ENCODE results near the gene RBMS1.
A peak's percentile ranks its signal among the peaks of the same experiment; 100 is the strongest.

Gene RBMS1

DNA sequence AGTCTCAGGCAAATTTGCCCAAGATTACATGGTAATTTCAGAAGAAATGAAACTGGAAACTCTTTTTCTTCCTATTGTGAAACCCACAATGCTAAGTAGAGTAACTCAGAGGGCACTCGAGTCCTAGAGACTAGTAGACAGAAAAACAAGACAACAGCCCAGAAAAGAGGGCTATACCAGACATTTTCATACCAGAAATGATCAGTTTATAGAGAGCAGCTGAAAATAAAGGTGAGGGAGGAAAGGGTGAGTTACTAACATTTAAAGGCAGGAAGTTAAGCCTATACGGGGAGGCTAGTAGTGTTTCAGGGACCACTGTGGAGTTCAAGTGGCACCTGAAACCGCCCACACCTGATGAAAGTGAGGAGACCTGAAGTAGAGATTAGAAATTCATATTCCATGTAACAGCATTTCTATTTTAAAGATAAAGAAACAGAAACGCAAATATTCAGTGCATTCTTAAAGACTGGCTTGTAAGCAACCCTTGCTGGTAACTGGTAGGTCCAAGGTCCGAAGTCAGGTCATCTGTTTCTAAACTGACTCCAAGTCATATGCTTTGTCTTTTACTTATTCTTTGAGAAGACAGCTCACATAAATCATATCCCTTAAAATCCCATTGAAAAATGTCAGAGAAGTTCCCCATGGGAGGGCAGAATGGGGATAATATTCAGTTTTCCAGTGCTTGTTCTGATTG is 148.4 kb downstream of the RBMS1 start:
- no peak for DNase-seq (ENCODE audit: low read depth, low spot score)
- H3K27ac ChIP-seq = no peak overlapping the region

DNA sequence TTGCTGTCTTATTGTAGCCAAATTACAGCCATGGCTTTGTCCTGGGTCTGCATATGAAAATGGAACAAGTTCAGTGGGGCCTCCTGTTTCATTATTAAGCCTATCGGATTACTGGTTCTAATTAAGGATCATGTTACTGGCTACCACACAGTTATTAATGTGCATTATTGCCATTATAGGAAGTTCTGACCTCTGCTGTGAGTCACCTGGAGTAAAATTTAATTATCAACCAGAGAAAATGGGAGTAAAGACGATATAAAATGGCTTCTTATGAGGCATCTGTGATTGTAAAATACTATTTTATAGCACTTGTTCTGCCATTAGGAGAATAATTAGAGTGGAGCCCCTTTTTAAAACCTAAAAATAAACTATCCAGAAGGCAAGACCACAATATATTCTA is 150.2 kb downstream of the RBMS1 start:
- H3K27ac ChIP-seq = no peak overlapping the region
- DNase-seq (ENCODE audit: low read depth, low spot score) = no peak

DNA sequence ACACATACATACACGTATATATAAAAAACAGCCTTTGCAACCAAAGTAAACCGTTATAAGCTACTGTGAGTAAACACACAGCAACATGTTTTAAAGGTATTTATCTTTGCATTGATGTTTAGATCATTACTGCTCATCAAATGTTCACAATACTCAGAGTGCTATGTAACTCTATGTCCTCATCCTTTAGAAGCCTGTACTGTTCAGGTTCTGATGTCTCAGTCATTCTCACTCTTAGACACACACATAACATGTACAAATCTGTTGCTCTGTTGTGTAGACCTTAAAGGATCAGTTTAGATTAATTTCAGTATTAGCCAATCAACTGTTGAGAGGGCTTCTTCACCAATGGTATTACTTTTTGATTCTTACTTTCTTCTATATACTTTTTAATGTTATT is 153.9 kb downstream of the RBMS1 start:
- H3K27ac ChIP-seq = no peak overlapping the region
- no peak for DNase-seq (ENCODE audit: low read depth, low spot score)

DNA sequence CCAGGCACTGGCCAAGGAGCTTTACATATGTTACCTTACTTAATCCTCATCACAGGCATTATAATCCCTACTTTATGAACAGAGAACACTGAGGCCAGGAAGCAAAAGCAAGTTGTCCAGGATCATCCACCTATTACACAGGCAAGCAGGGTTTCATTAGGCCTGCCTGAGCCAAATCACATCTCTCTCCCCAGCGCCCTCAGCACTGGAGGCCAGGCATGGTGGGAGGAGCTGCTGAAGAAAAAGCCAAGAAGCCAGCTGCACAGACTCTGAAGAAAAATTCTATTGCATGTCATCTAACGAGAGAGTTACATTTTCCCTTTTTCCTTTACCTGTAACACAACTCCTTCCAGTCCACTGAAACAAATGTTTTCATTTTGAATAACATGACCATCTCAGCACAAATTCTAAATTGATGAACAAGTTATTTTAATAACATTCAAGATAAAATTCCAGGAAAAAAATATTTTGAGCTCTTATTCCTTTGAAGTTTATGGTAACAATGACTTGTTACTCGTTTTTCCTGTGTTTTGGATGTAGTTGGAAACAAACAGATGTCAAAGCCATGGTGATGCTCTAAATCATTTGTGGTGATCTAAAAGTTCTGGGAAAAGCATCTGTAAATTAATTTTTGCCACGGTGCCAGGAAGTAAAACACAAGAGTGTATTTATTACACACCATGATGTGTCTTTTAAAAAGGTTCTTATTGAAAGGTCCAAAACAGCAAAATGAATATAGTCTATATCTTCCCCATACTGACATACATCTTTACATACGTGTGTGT is 154.5 kb downstream of the RBMS1 start:
- no peak for DNase-seq (ENCODE audit: low read depth, low spot score)
- no peak overlapping the region for H3K27ac ChIP-seq

DNA sequence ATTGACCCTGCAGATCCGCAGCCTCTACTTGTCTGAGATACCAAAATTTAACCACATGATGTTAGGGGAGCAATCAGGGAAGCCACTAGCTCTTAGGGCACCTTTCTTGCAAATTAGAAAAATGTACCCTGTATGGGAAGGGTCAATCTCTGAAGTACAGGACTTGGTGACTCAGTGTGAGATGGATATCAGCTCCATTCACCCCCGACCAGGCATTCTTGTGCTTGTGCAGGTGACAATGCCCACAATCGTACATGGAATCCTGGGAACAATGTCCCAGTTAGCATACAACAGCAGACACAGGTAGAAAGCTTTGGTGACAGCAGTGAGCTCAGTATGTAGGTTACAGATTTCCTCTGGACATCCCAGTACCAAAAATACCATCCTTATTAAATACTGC is 155.9 kb downstream of the RBMS1 start:
- no peak for DNase-seq (ENCODE audit: low read depth, low spot score)

DNA sequence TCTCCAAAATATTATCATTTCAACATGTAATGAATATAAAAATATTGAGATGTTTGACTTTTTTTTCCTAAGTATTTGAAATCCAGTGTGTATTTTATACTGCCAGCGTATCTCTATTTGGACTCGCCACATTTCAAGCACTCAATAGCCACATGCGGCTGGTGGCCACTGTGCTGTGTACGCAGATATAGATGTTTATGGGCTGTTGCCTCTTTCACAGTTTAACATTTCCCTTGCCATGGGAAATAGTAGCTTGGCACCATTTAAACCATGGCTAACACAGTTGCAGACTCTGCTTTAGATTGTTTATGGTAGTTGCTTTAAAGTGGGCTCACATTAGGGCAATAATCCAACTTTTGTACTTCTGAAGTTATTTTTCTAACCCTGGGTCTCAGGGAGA is 157.0 kb downstream of the RBMS1 start:
- H3K27ac ChIP-seq = no peak overlapping the region
- DNase-seq (ENCODE audit: low read depth, low spot score) = no peak

More for the DNA sequence above, 155.9 kb downstream of the RBMS1 start:
- no peak overlapping the region for H3K27ac ChIP-seq

DNA sequence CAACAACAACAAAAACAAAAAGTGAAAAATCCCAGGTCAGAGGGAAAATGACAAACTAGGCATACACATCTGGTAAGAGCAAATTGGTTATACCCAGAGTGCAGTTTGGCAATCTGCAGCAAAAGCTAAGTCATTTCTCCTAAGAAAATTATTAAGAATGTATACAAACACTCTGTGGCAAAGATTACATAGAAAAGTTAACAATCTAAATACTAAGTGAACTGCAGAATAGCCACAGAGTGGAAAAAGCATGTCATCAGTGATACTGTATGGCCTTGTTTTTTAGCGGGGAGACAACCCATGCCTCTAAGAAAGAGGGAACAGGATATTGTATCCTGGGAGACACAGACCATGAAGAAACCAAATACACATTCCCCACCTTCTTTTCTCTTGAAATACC is 157.5 kb downstream of the RBMS1 start:
- H3K27ac ChIP-seq = no peak overlapping the region
- no peak for DNase-seq (ENCODE audit: low read depth, low spot score)

DNA sequence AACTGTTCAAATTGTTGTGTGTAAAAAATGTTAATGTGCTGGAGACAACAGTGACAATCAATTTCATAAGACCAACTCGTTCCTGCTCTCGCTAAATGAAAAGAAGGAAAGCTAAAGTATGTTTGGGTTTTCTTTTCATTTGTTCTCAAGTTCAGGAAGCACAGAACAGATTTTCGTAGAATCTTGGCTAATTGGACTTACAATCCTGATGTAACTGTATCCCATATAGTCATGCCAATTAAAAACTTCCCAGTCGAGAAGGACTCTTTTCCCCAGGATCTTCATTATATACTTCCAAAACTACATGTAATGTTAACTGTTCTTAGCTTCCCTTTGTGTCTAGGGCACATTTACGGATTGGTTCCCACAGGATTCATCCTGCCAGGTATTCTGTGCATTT is 158.2 kb downstream of the RBMS1 start:
- DNase-seq (ENCODE audit: low read depth, low spot score) = no peak
- H3K27ac ChIP-seq = no peak overlapping the region

DNA sequence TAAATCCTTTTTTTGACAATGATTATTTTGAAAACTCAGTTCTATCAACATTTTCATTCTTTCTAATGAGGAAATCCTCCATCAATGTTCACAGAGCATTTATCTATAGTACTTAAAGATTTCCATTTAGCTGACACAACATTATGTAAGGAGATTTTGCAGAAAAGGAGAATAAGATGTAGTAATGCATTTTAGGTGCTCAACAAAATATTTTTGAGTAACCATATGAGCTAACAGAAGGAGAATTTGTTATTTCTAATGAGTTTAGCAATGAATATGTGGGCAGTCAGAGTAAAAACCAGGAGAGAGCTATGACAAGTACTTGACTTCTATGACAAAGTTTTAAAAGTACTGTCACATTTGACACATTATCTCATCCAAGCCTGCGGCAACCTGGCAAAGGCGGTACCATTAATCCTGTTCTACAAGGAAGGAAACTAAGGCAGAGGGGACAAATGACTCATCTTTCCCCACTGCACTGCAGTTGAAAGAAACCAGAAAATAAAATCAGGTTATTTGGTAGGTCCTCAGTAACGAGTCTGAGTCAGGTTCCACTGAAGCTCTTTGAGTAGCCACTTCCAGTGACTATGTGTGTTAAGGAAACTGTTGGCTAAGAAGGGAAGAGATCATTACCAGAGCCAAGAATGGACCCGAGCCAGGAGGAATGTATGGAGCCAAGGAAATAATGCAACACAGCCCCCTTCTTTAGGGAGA is 159.4 kb downstream of the RBMS1 start:
- peak overlapping the region; percentile 28 for H3K27ac ChIP-seq
- peak; percentile 37 for DNase-seq (ENCODE audit: low read depth, low spot score)

DNA sequence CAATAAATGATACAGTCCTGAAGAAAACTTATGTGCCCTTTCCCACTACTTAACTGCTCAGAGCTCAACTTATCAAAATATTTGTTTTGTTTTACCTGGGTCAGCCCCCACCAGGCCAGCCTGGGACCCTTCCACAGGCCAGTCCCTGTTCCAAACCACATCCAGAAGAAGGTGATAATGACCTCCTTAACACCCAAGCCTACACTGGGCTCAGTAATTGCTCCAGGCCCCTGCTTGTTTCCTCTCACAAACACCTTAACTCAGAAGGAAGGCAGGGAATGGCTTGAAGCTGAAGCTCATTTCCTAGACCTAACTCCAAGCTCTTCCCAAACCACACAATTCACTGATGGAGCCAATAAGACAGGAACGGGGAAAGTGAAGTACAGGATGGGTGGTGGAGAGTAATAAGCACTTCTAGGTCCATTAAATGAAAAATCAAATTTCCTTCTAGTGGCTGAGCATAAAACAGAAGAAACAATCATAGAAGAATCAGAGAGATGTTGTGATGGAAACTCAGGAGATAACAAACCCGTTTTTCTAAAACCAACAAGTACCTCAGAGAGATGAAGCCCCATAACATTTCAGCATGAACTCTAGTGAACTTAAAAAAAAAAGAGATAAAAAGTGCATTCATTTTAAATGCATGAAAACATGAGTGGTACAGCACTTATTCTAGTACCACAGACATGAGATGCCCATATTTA is 160.1 kb downstream of the RBMS1 start:
- peak overlapping the region; percentile 28 for H3K27ac ChIP-seq
- DNase-seq (ENCODE audit: low read depth, low spot score) = no peak

DNA sequence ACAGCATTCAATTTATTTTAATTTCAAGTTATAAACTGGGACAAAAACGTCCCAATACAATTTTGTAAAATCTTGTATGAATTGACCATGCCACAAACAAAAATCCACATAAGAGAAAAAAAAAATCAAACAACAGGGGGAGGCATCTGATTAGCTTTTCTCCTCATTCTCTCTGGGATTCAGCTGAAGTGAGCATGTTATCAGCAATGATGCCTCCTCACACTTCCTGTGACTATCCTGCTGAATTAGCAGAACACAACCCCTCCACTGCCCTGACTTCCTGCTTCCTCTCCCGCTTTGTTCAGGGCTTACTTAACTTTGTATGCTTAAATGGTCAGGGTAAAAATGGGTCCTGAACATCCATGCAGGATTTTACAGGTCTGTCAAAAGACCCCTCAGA is 161.3 kb downstream of the RBMS1 start:
- no peak for DNase-seq (ENCODE audit: low read depth, low spot score)
- H3K27ac ChIP-seq = no peak overlapping the region

DNA sequence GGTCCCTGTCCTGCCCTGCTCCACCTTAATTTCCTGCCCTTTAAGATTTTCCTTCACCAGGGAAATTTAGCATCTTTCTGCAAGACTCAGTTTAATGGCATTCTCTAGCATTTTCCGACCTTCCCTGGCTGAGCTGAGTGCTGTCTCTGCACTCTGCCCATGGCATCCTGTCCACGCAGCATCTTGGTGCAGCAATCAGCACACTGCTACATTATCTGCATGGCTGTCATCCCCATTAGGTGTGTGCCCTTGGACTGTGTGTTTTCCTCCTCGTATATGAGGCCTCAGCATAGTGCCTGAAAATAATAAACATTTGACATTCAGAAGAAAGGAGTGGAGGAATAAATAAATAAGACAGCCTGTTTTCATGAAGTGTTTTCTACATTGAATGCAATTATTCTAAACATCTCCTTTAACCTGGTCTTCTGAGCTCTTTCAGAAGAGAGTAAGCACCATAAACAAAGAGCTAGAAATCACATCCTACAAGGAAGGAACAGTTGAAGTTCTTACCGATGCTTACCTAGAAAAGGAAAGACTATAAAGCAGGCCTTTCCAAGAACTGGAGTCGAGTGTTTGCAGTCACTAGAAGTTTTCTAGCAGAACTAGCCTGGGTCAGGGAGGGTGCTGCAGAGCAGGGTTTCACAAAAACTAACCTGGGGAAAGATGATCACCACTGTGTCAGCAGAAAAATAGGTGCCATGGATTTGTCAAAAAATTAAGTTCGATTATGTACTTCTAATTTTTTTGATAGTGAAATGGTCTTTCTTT is 162.2 kb downstream of the RBMS1 start:
- H3K27ac ChIP-seq = no peak overlapping the region
- DNase-seq (ENCODE audit: low read depth, low spot score) = no peak

DNA sequence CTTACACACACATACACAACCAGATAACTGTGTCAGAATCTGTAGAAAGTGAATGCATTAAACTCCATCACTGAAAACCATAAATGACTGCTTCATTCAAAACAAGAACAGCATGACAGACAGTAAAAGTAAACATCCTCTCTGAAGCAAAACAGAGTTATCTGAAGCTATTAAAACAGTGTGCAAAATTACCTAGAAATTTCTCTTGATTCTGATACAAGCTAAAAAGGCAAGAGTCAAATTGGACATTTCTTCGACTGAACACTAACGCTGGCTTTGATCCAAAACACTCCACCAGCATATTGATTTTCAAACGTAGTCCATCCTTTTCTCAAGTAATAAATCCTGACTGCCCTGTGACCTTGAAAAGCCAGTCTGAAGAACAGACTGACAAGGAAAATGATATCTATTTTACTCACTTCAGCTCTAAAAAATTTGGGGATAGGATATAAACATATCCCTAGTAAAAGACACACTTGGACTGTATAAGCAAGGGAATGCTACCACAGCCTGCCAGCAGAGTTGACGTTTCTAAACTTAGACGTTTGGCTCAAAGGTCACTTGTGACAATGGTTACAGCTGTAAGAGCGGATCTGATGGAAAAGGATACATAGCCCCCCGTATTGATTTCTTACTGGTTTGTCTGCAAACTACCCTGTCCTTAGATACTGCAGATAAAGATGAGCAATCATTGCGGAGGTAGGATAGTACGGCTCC is 164.6 kb downstream of the RBMS1 start:
- no peak overlapping the region for H3K27ac ChIP-seq
- DNase-seq (ENCODE audit: low read depth, low spot score) = no peak

DNA sequence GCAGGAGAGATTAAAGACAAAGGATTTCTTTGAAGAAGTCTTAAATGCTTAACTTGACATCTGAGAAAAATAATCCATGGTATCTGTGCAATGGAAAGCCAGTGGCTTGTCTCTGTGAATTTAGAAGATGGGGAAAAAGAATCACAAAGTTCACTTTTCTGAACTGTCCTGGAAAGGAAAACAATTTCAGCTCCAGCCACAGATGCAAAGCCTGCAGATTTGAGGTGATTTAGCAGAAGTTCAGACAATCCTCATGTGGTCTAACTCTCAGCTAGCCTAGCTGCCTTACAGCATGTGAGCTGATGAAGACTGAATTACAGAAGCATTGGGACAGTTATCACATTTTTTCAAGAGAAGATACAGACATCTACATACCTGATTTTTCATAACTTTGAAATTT is 166.8 kb downstream of the RBMS1 start:
- DNase-seq (ENCODE audit: low read depth, low spot score) = no peak

DNA sequence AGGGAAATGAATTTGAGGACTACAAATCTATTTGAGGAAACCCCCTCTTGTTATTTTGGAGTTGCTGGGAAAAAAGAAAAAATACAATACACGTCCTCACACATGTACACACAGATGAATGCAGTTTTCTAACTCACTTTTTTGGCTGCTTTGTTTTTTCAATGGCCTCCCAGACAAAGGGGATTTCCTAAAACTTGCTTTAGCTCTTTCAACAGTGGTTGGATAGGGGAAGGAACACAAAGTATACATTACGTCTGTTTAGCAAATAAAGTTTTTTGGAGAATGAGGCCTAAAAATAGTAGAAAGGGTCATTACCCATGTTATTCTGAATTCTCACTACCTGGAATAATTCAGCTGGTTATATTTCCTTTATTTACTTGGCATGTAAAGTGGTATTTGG is 168.2 kb downstream of the RBMS1 start:
- peak overlapping the region; percentile 3 for H3K27ac ChIP-seq
- no peak for DNase-seq (ENCODE audit: low read depth, low spot score)

More for the DNA sequence above, 166.8 kb downstream of the RBMS1 start:
- no peak overlapping the region for H3K27ac ChIP-seq

DNA sequence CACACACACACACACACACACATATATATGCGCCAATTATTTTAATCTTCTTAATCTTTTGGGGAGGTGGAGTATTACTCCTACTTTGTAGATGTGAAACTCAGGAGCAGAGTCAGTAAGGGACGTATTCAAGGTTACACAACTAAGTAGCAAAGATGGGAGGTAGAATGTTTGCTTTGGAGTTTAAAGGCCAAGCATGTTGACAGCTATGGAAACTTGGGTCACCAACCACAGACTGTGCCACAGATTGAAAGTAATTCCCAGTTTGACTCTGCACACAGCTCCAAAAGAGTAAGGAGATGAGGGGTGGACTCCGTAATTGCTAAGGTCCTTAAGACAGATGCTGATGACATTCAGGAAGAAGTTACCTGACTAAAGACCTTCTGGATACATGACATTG is 168.7 kb downstream of the RBMS1 start:
- no peak for DNase-seq (ENCODE audit: low read depth, low spot score)
- peak overlapping the region; percentile 3 for H3K27ac ChIP-seq

DNA sequence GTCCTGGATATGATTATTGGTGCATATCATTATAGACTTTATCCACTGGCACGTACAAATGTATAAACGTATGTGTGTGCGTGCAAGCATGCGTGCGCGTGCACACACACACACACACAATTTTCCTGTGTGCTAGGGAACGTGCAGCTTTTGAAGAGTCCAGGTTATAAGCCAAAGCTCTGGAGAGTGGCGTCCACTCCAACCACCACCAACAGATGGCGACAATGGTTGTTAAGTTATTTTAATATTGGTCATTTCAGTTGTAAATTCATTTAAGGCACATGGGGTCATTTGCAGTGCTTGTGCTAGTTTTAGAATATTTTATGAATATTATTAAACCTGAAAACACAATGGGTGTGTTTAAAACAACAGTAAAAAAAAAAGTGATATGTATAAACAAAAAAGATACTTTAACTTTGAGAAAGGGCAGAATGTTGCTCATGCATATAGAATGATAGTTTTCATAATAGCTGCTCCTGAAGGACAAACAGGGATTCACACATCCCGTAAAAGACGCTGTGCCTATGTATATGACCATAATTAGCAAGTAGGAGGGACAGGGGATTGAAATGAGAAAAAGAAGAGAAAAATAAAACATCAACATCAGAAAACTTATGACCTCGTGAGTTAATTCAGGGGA is 169.3 kb downstream of the RBMS1 start:
- DNase-seq (ENCODE audit: low read depth, low spot score) = no peak
- H3K27ac ChIP-seq = no peak overlapping the region

DNA sequence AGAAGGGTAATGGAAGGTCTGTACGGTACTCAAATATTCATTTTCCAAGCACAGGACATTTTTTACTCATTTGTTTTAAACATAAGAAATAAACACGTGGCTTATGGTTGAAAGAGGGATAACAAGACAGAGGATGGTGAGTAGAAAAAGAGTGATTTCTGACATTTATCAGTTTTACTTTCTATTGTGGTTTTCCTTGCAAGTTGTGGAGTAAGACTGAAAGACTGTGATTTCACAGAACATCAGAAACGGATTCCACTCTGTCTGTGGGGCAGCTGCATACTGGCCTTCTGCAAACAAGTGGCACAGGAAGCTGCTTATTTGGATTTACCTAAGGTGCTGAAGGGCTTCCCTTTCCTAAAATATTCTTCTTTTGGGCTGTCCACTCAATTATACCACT is 171.3 kb downstream of the RBMS1 start:
- no peak overlapping the region for H3K27ac ChIP-seq
- no peak for DNase-seq (ENCODE audit: low read depth, low spot score)

DNA sequence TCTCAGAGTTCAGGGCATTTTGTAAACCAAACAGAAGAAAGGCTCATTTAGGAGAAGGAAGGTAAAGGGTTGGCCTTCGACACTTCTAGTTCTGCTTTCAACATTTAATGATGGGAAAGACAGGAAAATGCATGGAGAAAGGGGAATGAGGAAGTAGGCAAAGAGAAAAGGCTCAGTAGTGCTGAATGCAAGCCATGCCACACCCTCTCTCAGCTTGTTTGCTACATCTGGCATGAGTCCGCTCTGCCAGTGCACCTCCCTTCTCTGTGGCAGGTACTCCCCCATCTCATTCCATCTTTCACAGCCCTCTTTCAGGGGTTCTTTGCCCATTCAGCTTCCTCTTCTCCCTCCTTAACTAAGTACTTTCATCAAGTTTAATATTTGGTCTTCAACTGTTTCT is 172.6 kb downstream of the RBMS1 start:
- H3K27ac ChIP-seq = peak overlapping the region; percentile 23
- no peak for DNase-seq (ENCODE audit: low read depth, low spot score)

Measured in epithelial cell of prostate (primary cell).